ENCODE results near the gene HMMR.
"Not testable (repeated sequence)": the region's sequence is repeated elsewhere in the genome, so short reads cannot be mapped to it uniquely, and the experiment has no call there.

The HMMR gene

DNA sequence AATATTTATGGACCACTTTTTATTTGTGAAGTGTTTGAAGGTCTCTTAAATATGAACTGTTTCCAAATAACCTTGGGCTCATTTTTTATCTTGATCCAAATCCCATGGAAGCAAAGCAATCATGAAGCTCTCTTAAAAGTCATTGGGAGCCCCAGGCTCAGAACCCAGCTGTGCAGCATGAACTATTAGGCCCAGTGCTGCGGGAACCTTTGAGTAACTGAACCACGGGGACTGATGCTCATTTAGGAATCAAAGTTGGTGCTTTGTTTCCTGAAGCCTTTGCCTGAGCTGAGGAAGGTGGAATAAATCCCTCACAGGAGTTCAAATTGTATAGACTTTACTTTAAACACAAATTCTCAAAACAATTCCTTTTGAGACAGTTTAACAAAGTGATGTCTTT is 72.8 kb downstream of the HMMR start:
- Histone ChIP-seq H3K4me2 (no peak overlapping the region), H3K79me2 (ENCODE audit: insufficient read depth, low read depth) (no peaks in the 10 kb centered on the region), H3K27ac (no peak overlapping the region), H3K9ac (no peak overlapping the region), H4K20me1 (ENCODE audit: insufficient read depth) (no peaks in the 10 kb centered on the region), H2AFZ (ENCODE audit: low read depth) (no peak overlapping the region), H3K36me3 (ENCODE audit: insufficient read depth) (no peaks in the 10 kb centered on the region), H3K4me1 (ENCODE audit: low read depth, poor library complexity, severe bottlenecking) (no peaks in the 10 kb centered on the region), H3K27me3 (ENCODE audit: insufficient read depth, low read depth) (no peaks in the 10 kb centered on the region), H3K4me3 (IDR thresholded peaks at IDR 0.05; ENCODE audit: insufficient read depth, low read depth, low read length) (no peak overlapping the region)
- TF ChIP-seq, protein P1, sequence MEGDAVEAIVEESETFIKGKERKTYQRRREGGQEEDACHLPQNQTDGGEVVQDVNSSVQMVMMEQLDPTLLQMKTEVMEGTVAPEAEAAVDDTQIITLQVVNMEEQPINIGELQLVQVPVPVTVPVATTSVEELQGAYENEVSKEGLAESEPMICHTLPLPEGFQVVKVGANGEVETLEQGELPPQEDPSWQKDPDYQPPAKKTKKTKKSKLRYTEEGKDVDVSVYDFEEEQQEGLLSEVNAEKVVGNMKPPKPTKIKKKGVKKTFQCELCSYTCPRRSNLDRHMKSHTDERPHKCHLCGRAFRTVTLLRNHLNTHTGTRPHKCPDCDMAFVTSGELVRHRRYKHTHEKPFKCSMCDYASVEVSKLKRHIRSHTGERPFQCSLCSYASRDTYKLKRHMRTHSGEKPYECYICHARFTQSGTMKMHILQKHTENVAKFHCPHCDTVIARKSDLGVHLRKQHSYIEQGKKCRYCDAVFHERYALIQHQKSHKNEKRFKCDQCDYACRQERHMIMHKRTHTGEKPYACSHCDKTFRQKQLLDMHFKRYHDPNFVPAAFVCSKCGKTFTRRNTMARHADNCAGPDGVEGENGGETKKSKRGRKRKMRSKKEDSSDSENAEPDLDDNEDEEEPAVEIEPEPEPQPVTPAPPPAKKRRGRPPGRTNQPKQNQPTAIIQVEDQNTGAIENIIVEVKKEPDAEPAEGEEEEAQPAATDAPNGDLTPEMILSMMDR (conservative IDR thresholded peaks at IDR 0.05; ENCODE audit: low read depth, low read length), result no peak

DNA sequence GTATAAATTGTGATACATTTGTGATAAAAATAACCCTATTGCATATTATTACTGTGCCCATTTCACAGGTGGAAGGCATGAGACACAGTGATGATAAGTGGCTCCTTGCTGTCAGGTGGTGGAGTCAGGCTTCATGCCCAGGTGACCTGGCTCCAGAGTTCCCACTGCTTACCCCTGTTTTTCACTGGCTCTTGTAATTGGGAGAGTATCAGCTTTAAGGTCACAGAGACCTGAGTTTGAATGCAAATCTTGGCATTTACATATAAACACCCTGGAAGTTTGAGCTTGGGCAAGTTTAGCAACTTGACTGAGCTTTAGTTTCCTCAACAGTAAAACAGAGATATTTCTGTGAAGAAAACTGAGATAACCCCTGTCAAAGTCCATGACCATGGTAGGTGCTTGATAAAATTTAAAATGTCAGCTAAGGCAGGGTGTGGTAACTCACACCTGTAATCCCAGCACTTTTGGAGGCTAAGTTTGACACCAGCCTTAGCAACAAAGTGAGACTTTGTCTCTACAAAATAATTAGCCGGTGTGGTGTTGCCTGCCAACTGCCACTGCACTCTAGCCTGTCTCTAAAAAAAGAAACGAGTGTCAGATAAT is 74.2 kb downstream of the HMMR start:
- no peaks in the 10 kb centered on the region for H3K79me2 ChIP-seq (ENCODE audit: insufficient read depth, low read depth)
- TF ChIP-seq, protein P1 (conservative IDR thresholded peaks at IDR 0.05; ENCODE audit: low read depth, low read length), result no peak
- no peaks in the 10 kb centered on the region for H3K36me3 ChIP-seq (ENCODE audit: insufficient read depth)
- no peak overlapping the region for H3K4me2 ChIP-seq
- no peaks in the 10 kb centered on the region for H3K27me3 ChIP-seq (ENCODE audit: insufficient read depth, low read depth)
- no peaks in the 10 kb centered on the region for H3K4me1 ChIP-seq (ENCODE audit: low read depth, poor library complexity, severe bottlenecking)
- H3K4me3 ChIP-seq (IDR thresholded peaks at IDR 0.05; ENCODE audit: insufficient read depth, low read depth, low read length), result no peak overlapping the region
- H3K9ac ChIP-seq, result no peak overlapping the region
- no peak overlapping the region for H2AFZ ChIP-seq (ENCODE audit: low read depth)
- no peaks in the 10 kb centered on the region for H4K20me1 ChIP-seq (ENCODE audit: insufficient read depth)
- no peak overlapping the region for H3K27ac ChIP-seq

DNA sequence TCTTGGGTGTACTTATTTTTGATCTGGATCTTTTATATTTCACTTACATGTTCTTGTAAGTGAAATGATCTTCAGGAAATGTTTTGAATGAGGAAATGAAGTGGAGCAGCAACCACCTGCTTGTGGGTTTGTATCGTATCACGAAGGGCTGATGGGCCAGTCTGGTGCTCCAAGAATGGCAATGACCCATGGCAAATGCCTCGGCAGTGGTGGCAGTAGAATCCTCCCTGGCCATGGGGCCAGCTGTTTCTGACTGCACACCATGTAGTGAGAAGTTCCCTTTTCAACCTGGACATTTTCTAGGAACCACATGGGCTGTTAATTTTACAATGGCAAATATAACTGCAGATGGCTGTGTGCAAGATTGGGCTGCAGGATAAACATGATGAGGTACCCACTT is 74.9 kb downstream of the HMMR start:
- no peaks in the 10 kb centered on the region for H3K27me3 ChIP-seq (ENCODE audit: insufficient read depth, low read depth)
- no peaks in the 10 kb centered on the region for H4K20me1 ChIP-seq (ENCODE audit: insufficient read depth)
- no peak overlapping the region for H2AFZ ChIP-seq (ENCODE audit: low read depth)
- TF ChIP-seq, protein P1 (conservative IDR thresholded peaks at IDR 0.05; ENCODE audit: low read depth, low read length), result no peak
- H3K4me2 ChIP-seq, result no peak overlapping the region
- H3K79me2 ChIP-seq (ENCODE audit: insufficient read depth, low read depth), result no peaks in the 10 kb centered on the region
- no peaks in the 10 kb centered on the region for H3K4me1 ChIP-seq (ENCODE audit: low read depth, poor library complexity, severe bottlenecking)
- no peak overlapping the region for H3K4me3 ChIP-seq (IDR thresholded peaks at IDR 0.05; ENCODE audit: insufficient read depth, low read depth, low read length)
- no peak overlapping the region for H3K9ac ChIP-seq
- H3K27ac ChIP-seq, result no peak overlapping the region
- H3K36me3 ChIP-seq (ENCODE audit: insufficient read depth), result no peaks in the 10 kb centered on the region

- not testable (repeated sequence) for H3K79me2 ChIP-seq (ENCODE audit: insufficient read depth, low read depth); H3K36me3 ChIP-seq (ENCODE audit: insufficient read depth)
These were observed 76.0 kb downstream of the HMMR start for GRCh38 chr5:163536442-163536841.

DNA sequence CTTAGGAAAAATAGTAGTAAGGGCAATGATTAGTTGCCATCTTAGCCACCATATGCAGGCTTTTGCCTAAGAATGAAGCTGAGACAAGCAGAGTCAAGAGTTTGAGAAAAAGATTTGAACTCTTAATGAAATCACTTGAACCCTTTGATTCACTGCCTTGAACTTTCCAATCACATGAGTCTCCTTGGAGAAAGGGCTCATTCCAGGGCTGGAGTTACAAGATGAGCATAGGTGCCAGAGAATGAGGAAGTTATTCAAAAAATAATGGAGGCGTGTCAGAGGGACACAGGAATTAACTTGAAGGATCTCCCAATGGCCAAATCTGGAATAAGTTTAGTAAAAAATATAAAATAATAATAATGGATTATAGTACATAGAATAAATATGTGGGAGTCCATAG is 80.3 kb downstream of the HMMR start:
- no peak overlapping the region for H3K27ac ChIP-seq
- no peaks in the 10 kb centered on the region for H3K27me3 ChIP-seq (ENCODE audit: insufficient read depth, low read depth)
- H3K79me2 ChIP-seq (ENCODE audit: insufficient read depth, low read depth), result no peaks in the 10 kb centered on the region
- H3K36me3 ChIP-seq (ENCODE audit: insufficient read depth), result no peaks in the 10 kb centered on the region
- H3K9ac ChIP-seq, result no peak overlapping the region
- H3K4me1 ChIP-seq (ENCODE audit: low read depth, poor library complexity, severe bottlenecking), result no peaks in the 10 kb centered on the region
- H2AFZ ChIP-seq (ENCODE audit: low read depth), result no peak overlapping the region
- no peak overlapping the region for H3K4me2 ChIP-seq
- no peak overlapping the region for H3K4me3 ChIP-seq (IDR thresholded peaks at IDR 0.05; ENCODE audit: insufficient read depth, low read depth, low read length)
- TF ChIP-seq, protein P1 (conservative IDR thresholded peaks at IDR 0.05; ENCODE audit: low read depth, low read length), result no peak
- H4K20me1 ChIP-seq (ENCODE audit: insufficient read depth), result no peaks in the 10 kb centered on the region

More at GRCh38 chr5:163536442-163536841, 76.0 kb downstream of the HMMR start:
- not testable (repeated sequence) for H3K27me3 ChIP-seq (ENCODE audit: insufficient read depth, low read depth); H3K27ac ChIP-seq; H4K20me1 ChIP-seq (ENCODE audit: insufficient read depth); H3K4me1 ChIP-seq (ENCODE audit: low read depth, poor library complexity, severe bottlenecking); H3K4me3 ChIP-seq (IDR thresholded peaks at IDR 0.05; ENCODE audit: insufficient read depth, low read depth, low read length); H3K4me2 ChIP-seq; H2AFZ ChIP-seq (ENCODE audit: low read depth); H3K9ac ChIP-seq
